GM23338 (cell line): ENCODE results near the gene ARHGAP10. TPM values are rescaled to one million over a fixed set of nuclear protein-coding genes. Genes with fewer than 3 reads are reported as not detected.

ENCODE experiments used
- ATAC-seq: fragments of 200-7000 bp; cut with Tn5 transposase; 3 replicates; pipeline ENCODE4 v1.9.1; 2020
- DNase-seq: peaks from one replicate; pipeline ENCODE4 v3.0.0-alpha.2; 2015; ENCODE audit warnings: low spot score
- H2AFZ ChIP-seq: fragments of 200-600 bp; sonication (generic); 2 replicates; pipeline ENCODE4 v1.8.0; 2016; ENCODE audit warnings: antibody characterized with exemption, mild to moderate bottlenecking, moderate library complexity
- H3F3A ChIP-seq: fragments of 200-600 bp; sonication (generic); replicated peaks from 2 replicates; pipeline ENCODE4 v1.8.0; 2017; ENCODE audit warnings: antibody characterized with exemption, mixed run types, low read depth
- H3K27ac ChIP-seq: fragments of 200-600 bp; sonication (generic); 2 replicates; pipeline ENCODE4 v1.6.1; 2016; ENCODE audit warnings: low read depth
- H3K27me3 ChIP-seq: fragments of 200-600 bp; sonication (generic); 2 replicates; pipeline ENCODE4 v1.8.0; 2016; ENCODE audit warnings: mild to moderate bottlenecking, mixed run types, moderate library complexity; ENCODE audit not compliant: insufficient read depth
- H3K36me3 ChIP-seq: fragments of 200-600 bp; sonication (generic); 2 replicates; pipeline ENCODE4 v1.8.0; 2016; ENCODE audit warnings: mild to moderate bottlenecking; ENCODE audit not compliant: insufficient read depth
- H3K4me1 ChIP-seq: fragments of 200-600 bp; sonication (generic); 2 replicates; pipeline ENCODE4 v1.8.0; 2016; ENCODE audit warnings: mild to moderate bottlenecking, moderate library complexity; ENCODE audit not compliant: insufficient read depth
- H3K4me2 ChIP-seq: fragments of 200-600 bp; sonication (generic); 2 replicates; pipeline ENCODE4 v1.7.1; 2017; ENCODE audit warnings: mixed run types
- H3K4me3 ChIP-seq: fragments of 200-600 bp; sonication (generic); 2 replicates; pipeline ENCODE4 v1.6.1; 2016; ENCODE audit warnings: mixed run types
- H3K79me2 ChIP-seq: fragments of 200-600 bp; sonication (generic); replicated peaks from 2 replicates; pipeline ENCODE4 v1.8.0; 2017; ENCODE audit warnings: mild to moderate bottlenecking; ENCODE audit not compliant: insufficient read depth
- H3K9me2 ChIP-seq: fragments of 200-600 bp; sonication (generic); 2 replicates; pipeline ENCODE4 v1.8.0; 2017; ENCODE audit not compliant: insufficient read depth
- H4K20me1 ChIP-seq: fragments of 200-600 bp; sonication (generic); replicated peaks from 2 replicates; pipeline ENCODE4 v1.8.0; 2017; ENCODE audit warnings: mild to moderate bottlenecking; ENCODE audit not compliant: insufficient read depth
- H3K27ac Mint-ChIP-seq: 2 replicates; pipeline ENCODE4 v1.8.0; 2020; ENCODE audit warnings: inconsistent platforms, mild to moderate bottlenecking, moderate library complexity, mixed read lengths
- H3K27me3 Mint-ChIP-seq: 3 replicates; pipeline ENCODE4 v1.8.0; 2022; ENCODE audit warnings: low read depth, mild to moderate bottlenecking, moderate library complexity, mixed read lengths, inconsistent platforms; ENCODE audit not compliant: insufficient read depth, poor library complexity
- H3K36me3 Mint-ChIP-seq: 3 replicates; pipeline ENCODE4 v1.8.0; 2021; ENCODE audit warnings: low read depth, mild to moderate bottlenecking, inconsistent platforms, moderate library complexity, mixed read lengths
- H3K4me1 Mint-ChIP-seq: 3 replicates; pipeline ENCODE4 v1.8.0; 2020; ENCODE audit warnings: mild to moderate bottlenecking, inconsistent platforms, mixed read lengths
- H3K4me3 Mint-ChIP-seq: 3 replicates; pipeline ENCODE4 v1.8.0; 2021; ENCODE audit warnings: moderate library complexity, mild to moderate bottlenecking, inconsistent platforms, mixed read lengths
- H3K9me3 Mint-ChIP-seq: 3 replicates; pipeline ENCODE4 v1.8.0; 2020; ENCODE audit warnings: moderate library complexity, mild to moderate bottlenecking, inconsistent platforms, mixed read lengths
- NANOG ChIP-seq: IDR thresholded peaks from 2 replicates; pipeline ENCODE4 v1.6.1; 2016; ENCODE audit warnings: antibody characterized with exemption, borderline replicate concordance
- ZNF114 ChIP-seq: fragments of 250-450 bp; sonication (Bioruptor Pico); IDR thresholded peaks from 2 replicates; pipeline ENCODE4 v1.5.0; 2020; ENCODE audit warnings: mild to moderate bottlenecking, moderate library complexity
- polyA plus RNA-seq: library from polyadenylated mRNA; unstranded; fragments of >200 nt; fragmentation: Nextera tagmentation; extraction: Ambion mirVana; gene quantifications from 2 replicates; pipeline ENCODE4 v1.2.1, GENCODE V29; 2016
- total RNA-seq: library from RNA; depleted of rRNA; stranded (reverse); fragments of >200 nt; shearing (Covaris generic); gene quantifications from 2 replicates; pipeline ENCODE4 v1.2.3, GENCODE V29; 2014
- TF ChIP-seq, protein P1 (sequence below): fragments of 250-450 bp; sonication (Bioruptor Pico); IDR thresholded peaks from 2 replicates; pipeline ENCODE4 v1.5.0; 2020; ENCODE audit warnings: mild to moderate bottlenecking, moderate library complexity

The ARHGAP10 gene
- total and polyA plus RNA-seq, 2 experiments from 2014 or later = 5.1 to 6.3 TPM

DNA sequence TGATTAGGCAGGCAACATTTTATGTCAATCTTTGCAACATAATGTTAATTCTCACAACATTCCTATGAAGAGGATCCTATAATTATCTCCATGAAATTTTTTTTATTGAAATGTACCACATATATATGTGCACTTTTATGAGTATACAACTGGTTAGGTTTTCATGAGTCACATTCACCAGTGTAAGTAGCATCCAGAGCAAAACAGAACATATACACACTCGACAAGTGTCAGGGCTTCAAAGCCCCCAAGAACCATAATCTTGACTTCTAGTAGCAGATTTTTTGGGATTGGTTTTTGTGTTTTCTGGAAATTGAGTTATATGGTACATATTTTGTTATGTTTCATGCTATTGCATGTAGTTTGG, 62.4 kb downstream of the ARHGAP10 start:
- no peak for ATAC-seq

More for the DNA sequence above, 62.4 kb downstream of the ARHGAP10 start:
- Histone ChIP-seq H3K27me3 (no peaks in the 10 kb centered on the region), H3K79me2 (no peaks in the 10 kb centered on the region), H3K4me2 (no peak overlapping the region), H3K4me1 (peaks cover 7% of the 10 kb centered on the region; the same call in 1 of the 2 replicates), H3K9me2 (no peaks in the 10 kb centered on the region), H2AFZ (no peak overlapping the region), H4K20me1 (no peaks in the 10 kb centered on the region), H3K27ac (no peak overlapping the region), H3K36me3 (no peaks in the 10 kb centered on the region), H3F3A (no peaks in the 10 kb centered on the region), H3K4me3 (no peak overlapping the region)
- no peaks in the 10 kb centered on the region for H3K36me3 Mint-ChIP-seq
- no peak for DNase-seq
- H3K4me3 Mint-ChIP-seq = no peak overlapping the region
- no peak overlapping the region for H3K27ac Mint-ChIP-seq
- peaks cover 2% of the 10 kb centered on the region for H3K27me3 Mint-ChIP-seq
- TF ChIP-seq NANOG (no peak), ZNF114 (no peak)
- TF ChIP-seq, protein P1, sequence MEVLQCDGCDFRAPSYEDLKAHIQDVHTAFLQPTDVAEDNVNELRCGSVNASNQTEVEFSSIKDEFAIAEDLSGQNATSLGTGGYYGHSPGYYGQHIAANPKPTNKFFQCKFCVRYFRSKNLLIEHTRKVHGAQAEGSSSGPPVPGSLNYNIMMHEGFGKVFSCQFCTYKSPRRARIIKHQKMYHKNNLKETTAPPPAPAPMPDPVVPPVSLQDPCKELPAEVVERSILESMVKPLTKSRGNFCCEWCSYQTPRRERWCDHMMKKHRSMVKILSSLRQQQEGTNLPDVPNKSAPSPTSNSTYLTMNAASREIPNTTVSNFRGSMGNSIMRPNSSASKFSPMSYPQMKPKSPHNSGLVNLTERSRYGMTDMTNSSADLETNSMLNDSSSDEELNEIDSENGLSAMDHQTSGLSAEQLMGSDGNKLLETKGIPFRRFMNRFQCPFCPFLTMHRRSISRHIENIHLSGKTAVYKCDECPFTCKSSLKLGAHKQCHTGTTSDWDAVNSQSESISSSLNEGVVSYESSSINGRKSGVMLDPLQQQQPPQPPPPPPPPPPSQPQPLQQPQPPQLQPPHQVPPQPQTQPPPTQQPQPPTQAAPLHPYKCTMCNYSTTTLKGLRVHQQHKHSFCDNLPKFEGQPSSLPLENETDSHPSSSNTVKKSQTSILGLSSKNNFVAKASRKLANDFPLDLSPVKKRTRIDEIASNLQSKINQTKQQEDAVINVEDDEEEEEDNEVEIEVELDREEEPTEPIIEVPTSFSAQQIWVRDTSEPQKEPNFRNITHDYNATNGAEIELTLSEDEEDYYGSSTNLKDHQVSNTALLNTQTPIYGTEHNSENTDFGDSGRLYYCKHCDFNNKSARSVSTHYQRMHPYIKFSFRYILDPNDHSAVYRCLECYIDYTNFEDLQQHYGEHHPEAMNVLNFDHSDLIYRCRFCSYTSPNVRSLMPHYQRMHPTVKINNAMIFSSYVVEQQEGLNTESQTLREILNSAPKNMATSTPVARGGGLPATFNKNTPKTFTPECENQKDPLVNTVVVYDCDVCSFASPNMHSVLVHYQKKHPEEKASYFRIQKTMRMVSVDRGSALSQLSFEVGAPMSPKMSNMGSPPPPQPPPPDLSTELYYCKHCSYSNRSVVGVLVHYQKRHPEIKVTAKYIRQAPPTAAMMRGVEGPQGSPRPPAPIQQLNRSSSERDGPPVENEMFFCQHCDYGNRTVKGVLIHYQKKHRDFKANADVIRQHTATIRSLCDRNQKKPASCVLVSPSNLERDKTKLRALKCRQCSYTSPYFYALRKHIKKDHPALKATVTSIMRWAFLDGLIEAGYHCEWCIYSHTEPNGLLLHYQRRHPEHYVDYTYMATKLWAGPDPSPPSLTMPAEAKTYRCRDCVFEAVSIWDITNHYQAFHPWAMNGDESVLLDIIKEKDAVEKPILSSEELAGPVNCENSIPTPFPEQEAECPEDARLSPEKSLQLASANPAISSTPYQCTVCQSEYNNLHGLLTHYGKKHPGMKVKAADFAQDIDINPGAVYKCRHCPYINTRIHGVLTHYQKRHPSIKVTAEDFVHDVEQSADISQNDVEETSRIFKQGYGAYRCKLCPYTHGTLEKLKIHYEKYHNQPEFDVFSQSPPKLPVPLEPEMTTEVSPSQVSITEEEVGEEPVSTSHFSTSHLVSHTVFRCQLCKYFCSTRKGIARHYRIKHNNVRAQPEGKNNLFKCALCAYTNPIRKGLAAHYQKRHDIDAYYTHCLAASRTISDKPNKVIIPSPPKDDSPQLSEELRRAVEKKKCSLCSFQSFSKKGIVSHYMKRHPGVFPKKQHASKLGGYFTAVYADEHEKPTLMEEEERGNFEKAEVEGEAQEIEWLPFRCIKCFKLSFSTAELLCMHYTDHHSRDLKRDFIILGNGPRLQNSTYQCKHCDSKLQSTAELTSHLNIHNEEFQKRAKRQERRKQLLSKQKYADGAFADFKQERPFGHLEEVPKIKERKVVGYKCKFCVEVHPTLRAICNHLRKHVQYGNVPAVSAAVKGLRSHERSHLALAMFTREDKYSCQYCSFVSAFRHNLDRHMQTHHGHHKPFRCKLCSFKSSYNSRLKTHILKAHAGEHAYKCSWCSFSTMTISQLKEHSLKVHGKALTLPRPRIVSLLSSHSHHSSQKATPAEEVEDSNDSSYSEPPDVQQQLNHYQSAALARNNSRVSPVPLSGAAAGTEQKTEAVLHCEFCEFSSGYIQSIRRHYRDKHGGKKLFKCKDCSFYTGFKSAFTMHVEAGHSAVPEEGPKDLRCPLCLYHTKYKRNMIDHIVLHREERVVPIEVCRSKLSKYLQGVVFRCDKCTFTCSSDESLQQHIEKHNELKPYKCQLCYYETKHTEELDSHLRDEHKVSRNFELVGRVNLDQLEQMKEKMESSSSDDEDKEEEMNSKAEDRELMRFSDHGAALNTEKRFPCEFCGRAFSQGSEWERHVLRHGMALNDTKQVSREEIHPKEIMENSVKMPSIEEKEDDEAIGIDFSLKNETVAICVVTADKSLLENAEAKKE (CRISPR knock-in tag) = no peak
- peaks cover 5% of the 10 kb centered on the region; the same call in 2 of the 3 replicates for H3K4me1 Mint-ChIP-seq
- no peaks in the 10 kb centered on the region for H3K9me3 Mint-ChIP-seq
